ENCODE results near the gene ABCA7.

ABCA7 gene

DNA sequence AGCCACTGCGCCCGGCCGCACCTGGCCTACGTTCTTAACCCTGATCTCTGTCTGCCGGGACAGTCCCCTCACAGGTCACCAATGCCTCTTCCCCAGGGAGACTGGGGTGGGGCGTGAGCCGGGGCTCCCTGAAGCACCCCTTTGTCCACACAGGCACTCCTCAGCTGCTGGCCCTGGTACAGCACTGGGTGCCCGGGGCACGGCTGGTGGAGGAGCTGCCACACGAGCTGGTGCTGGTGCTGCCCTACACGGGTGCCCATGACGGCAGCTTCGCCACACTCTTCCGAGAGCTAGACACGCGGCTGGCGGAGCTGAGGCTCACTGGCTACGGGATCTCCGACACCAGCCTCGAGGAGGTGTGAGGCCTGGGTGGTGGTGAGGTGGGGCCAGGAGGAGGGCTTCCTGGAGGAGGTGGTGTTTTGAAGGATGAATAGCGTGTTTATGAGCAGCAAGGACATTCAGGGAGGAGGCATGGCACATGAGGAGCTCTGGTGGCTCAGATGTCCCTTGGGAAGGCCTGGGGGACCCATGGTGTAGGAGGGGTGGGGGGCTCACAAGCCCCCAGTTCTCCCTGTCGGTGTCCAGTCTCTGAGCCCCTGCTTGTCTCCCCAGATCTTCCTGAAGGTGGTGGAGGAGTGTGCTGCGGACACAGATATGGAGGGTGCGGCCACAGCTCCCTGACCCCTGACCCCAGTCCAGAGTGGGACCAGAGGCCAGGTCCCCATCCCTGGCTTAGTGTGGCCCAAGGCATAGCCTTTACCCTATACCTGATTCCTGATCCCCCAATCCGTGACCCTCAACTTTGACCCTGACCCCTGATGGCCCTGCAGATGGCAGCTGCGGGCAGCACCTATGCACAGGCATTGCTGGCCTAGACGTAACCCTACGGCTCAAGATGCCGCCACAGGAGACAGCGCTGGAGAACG lies 13.5 kb downstream of the ABCA7 start:
- in situ Hi-C loops (cut with MboI; ENCODE audit: low sequenced_read_pairs) = no loop called here

DNA sequence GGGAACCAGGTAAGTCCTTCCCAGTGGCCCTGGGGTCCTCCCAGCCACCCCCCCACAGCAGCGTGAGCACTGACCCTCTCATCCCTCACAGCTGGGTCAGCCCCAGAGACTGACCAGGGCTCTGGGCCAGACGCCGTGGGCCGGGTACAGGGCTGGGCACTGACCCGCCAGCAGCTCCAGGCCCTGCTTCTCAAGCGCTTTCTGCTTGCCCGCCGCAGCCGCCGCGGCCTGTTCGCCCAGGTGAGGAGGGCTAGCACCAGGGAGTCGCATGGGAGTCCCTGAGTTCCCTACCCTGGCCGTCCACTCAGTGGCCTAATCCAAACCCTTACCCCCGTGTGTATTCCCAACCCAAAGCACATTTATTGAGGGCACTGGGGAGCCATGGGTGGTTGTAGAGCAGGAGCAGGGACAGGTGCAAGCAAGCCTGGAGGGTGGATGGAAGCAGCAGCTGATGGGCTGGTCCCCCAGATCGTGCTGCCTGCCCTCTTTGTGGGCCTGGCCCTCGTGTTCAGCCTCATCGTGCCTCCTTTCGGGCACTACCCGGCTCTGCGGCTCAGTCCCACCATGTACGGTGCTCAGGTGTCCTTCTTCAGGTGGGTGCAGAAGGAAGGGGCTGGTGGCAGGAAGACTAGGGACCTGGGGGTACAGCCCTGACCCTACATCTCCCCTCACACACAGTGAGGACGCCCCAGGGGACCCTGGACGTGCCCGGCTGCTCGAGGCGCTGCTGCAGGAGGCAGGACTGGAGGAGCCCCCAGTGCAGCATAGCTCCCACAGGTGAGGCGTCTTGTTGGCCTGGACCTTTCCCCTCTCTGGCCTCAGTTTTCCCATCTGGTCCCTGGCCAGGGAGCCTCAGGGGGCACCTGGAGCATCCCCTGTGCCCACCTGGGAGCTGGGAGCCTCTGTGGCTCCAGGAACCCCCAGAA lies 14.5 kb downstream of the ABCA7 start:
- in situ Hi-C loops (cut with MboI; ENCODE audit: low sequenced_read_pairs) = no loop called here

DNA sequence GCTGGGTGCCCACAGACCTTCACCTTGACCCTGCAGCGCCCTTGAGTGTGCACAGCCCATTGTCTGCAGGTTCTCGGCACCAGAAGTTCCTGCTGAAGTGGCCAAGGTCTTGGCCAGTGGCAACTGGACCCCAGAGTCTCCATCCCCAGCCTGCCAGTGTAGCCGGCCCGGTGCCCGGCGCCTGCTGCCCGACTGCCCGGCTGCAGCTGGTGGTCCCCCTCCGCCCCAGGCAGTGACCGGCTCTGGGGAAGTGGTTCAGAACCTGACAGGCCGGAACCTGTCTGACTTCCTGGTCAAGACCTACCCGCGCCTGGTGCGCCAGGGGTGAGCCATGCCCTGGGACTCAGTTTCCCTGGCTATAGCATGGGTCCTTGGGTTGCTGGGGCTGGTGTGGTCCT lies 15.1 kb downstream of the ABCA7 start:
- in situ Hi-C loops (cut with MboI; ENCODE audit: low sequenced_read_pairs) = no loop called here

DNA sequence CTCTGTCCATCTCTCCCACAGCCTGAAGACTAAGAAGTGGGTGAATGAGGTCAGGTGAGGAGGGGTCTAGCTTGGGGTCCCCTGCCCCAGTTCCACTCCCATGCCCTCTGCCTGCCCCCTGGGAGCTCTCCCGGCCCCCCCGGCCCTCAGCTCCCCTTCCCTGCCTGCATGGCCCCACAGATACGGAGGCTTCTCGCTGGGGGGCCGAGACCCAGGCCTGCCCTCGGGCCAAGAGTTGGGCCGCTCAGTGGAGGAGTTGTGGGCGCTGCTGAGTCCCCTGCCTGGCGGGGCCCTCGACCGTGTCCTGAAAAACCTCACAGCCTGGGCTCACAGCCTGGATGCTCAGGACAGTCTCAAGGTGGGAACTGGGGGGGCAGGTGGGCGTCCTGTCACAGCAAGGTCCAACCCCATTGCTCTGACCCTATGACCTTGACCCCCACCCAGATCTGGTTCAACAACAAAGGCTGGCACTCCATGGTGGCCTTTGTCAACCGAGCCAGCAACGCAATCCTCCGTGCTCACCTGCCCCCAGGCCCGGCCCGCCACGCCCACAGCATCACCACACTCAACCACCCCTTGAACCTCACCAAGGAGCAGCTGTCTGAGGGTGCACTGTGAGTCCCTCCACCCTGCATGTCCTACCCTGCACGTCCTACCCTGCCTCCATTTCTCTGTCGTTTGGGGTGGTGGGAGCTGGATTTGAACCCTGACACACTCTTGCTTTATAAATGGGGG lies 16.1 kb downstream of the ABCA7 start:
- in situ Hi-C loops (cut with MboI; ENCODE audit: low sequenced_read_pairs) = no loop called here

DNA sequence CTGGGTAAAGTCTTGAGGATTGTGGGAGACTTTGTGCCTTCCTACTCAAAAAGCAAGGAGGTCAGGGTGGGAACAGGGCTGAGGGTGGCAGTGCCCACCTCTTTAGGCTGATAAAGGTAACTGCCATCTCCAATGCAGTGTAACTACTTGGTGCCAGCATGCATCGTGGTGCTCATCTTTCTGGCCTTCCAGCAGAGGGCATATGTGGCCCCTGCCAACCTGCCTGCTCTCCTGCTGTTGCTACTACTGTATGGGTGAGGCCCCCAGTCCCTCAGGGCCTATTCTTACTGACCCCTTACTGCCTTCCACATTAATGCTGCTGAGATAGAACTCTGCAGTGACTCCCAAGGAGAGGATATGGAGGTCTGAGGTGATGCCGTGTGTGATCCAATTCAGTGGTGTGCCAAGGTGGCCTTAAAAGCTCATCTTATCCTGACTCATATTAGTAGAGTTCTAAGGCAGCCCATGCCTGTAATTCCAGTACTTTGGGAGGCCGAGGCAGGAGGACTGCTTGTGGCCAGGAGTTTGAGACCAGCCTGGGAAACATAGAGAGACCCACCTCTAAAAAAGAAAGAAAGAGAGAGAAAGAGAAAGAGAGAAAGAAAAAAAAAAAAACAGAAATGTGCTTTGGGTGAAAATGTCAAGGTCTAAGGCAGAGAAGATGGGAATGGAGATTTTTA lies 17.4 kb downstream of the ABCA7 start:
- in situ Hi-C loops (cut with MboI; ENCODE audit: low sequenced_read_pairs) = no loop called here

DNA sequence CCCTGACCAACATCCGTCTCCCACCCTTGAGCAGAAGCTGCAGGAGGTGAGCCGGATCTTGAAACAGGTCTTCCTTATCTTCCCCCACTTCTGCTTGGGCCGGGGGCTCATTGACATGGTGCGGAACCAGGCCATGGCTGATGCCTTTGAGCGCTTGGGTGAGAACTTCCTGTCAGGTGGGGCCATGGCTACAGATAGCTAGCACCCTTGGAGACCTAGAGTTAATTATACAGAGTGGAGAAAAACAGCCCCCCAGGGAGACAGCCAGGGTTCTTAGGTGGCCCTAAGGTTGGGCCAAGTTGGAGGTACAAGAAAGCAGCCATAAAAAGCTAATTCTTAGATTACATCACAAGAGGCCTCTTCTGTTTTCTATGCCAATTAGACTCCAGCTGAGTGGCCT lies 18.2 kb downstream of the ABCA7 start:
- in situ Hi-C loops (cut with MboI; ENCODE audit: low sequenced_read_pairs) = no loop called here

DNA sequence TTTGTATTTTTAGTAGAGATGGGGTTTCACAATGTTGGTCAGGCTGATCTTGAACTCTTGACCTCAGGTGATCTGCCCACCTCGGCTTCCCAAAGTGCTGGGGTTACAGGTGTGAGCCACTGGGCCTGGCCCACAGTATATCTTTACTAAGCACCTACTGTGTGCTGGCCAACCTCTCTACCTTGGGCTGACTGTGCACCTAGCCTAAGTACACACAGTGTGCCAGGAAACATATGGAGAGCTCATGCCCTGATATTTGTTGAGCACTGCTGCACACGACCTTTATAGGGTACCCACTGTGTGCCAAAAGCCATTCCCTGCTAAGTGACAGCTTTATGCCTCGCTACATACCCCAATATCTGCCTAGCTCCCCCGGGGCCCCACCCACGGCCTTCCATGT lies 20.8 kb downstream of the ABCA7 start:
- in situ Hi-C loops (cut with MboI; ENCODE audit: low sequenced_read_pairs) = no loop called here

DNA sequence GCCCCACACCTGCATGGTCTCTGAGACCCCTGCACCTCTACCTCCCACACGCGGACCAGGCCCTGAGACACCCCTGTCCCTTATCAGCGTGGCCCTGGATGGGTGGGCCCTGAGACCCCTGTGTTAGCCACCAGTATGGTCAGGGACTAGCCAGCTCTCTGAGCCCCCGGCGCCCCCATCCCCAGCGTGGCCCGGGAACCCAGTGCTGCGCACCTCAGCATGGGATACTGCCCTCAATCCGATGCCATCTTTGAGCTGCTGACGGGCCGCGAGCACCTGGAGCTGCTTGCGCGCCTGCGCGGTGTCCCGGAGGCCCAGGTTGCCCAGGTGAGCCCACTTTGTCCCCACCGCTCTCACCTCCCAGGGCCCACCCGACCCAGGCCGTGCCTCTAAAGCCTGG lies 22.1 kb downstream of the ABCA7 start:
- in situ Hi-C loops (cut with MboI; ENCODE audit: low sequenced_read_pairs) = no loop called here

DNA sequence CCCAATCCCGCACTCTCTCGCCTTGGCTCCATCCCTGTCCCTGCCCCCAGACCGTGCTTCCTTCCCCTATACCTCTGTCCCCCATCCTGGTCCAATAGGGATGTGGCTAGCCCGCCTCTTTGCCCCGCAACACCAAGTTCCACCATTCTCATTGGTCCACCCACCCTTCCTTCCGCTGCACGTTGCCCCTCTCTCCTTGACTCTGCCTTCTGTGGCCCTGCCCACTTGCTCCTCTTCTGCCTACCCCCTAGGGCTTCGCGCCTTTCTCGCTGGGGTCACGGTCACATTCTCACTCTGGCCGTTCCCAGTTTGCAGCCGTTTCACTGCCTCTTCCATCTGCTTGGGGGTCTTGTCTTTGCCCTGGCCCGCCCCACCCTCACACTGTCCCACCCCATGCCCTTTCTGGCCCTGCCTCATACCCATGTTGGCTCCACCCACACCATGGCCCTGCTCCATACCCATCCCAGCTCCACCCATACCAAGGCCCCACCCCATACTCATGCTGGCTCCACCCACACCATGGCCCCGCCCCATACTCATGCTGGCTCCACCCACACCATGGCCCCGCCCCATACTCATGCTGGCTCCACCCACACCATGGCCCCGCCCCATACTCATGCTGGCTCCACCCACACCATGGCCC lies 22.6 kb downstream of the ABCA7 start:
- in situ Hi-C loops (cut with MboI; ENCODE audit: low sequenced_read_pairs) = no loop called here

DNA sequence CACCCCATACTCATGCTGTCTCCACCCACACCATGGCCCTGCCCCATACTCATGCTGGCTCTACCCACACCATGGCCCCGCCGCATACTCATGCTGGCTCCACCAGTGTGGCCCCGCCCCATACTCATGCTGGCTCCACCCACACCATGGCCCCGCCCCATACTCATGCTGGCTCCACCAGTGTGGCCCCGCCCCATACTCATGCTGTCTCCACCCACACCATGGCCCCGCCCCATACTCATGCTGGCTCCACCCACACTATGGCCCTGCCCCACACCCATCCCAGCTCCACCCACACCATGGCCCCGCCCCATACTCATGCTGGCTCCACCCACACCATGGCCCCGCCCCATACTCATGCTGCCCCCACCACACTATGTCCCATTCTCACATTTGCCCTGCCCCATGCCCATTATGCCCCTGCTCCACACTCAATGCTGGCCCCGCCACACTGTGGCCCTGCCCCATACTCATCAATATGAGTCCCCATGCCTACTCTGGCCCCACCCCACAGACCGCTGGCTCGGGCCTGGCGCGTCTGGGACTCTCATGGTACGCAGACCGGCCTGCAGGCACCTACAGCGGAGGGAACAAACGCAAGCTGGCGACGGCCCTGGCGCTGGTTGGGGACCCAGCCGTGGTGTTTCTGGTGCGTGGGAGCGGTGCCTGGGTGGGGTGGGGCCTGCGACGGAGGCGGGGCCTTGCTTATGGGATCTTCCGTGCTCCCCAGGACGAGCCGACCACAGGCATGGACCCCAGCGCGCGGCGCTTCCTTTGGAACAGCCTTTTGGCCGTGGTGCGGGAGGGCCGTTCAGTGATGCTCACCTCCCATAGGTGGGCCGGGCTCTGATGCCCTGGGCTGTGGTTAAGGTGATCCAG lies 23.4 kb downstream of the ABCA7 start:
- in situ Hi-C loops (cut with MboI; ENCODE audit: low sequenced_read_pairs) = no loop called here

DNA sequence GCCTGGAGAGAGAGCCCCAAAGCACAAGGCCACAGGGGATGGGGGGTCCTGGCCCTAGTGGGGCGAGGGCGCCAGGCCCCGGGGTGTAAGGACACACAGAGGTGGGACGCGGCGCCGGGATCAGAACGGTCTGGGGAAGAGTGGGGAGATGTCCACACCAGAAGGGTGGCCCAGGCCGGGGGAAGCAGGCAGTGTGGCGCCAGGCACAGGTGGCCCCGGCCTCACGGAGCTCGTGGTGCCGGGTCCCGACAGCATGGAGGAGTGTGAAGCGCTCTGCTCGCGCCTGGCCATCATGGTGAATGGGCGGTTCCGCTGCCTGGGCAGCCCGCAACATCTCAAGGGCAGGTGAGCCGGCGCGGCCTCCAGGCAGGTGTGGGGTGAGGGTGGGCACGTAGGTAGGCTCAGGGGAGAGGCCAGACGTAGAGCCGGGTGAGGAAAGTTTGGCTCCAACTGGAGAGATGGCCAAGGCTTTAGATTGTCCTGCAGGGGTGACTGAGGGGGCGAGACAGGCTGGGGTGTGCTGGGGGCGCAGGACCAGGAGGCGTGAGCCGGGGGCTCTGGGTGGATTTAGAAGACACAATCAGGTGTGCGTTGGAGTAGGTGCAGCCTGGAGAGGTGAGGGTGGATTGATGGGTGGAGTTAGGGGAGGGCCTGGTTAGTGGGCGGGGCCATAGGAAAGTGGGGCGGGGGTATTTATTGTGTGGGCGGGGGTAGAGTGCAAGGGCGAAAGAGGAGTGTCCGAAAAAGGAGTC lies 24.2 kb downstream of the ABCA7 start:
- in situ Hi-C loops (cut with MboI; ENCODE audit: low sequenced_read_pairs) = no loop called here

DNA sequence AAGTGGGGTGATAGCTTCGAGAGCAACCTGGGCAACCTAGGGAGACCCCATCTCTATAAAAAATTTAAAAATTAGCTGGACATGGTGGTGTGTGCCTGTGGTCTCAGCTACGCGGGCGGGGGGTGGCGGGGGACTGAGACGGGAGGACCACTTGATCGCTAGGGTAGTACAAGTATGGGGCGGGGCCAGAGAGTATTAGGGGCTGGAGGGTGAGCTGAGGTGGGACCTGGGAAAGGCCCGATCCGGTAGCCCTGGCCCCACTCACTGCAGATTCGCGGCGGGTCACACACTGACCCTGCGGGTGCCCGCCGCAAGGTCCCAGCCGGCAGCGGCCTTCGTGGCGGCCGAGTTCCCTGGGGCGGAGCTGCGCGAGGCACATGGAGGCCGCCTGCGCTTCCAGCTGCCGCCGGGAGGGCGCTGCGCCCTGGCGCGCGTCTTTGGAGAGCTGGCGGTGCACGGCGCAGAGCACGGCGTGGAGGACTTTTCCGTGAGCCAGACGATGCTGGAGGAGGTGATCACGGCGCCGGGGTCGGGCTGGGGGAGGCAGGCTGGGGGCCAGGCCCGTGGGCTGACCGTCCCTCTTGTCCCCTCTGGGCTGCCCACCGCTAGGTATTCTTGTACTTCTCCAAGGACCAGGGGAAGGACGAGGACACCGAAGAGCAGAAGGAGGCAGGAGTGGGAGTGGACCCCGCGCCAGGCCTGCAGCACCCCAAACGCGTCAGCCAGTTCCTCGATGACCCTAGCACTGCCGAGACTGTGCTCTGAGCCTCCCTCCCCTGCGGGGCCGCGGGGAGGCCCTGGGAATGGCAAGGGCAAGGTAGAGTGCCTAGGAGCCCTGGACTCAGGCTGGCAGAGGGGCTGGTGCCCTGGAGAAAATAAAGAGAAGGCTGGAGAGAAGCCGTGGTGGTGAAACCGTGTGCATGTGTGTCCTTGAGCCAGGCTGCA lies 25.0 kb downstream of the ABCA7 start:
- in situ Hi-C loops (cut with MboI; ENCODE audit: low sequenced_read_pairs) = no loop called here

DNA sequence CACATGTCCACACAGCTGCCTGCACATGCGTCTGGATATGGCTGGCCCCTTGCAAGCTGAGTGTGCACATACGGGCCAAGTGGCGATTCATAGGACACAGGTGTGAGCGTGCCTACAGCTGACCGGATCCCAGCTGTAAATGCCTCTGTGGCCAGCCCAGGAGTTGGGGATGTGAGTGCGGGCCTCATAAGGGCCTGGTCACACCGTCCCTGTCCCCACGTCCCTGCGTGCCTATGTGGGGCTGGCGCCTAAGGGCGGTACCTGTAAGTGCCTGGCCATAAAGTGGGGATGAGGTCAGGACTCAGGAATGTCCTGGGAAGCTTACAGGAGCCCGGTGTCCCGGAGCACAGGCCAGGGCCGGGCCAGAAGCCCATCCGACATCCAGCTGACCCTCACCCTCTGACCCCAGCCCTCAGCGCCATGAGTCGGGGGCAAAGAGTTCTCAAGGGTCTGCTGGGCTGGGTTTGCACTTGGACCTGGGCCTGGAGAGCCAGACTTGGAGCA lies 25.8 kb downstream of the ABCA7 start:
- in situ Hi-C loops (cut with MboI; ENCODE audit: low sequenced_read_pairs) = no loop called here

DNA sequence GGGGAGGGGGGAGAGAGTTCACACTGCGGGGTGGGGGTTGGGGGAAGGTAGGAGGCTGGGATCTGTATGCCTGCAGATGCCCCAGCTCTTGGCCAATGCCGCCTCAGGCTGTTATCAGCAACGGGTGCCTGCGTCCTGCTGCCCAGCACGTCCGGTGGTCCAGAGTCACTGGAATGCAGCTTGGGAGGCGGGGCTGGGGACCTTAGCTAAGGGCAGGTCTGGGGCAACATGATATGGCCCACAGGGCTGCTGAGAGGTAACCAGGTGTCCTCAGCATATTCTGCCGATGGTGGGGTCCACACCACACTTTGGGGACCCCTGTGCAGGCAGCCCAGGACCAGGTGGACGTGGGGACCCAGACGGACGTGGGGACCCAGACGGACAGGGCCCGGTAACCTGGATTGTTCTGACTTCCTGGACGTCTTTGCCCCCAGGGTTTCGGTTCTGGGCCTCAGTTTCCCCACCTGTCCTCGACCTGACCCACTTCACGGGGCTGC lies 26.4 kb downstream of the ABCA7 start:
- in situ Hi-C loops (cut with MboI; ENCODE audit: low sequenced_read_pairs) = no loop called here

DNA sequence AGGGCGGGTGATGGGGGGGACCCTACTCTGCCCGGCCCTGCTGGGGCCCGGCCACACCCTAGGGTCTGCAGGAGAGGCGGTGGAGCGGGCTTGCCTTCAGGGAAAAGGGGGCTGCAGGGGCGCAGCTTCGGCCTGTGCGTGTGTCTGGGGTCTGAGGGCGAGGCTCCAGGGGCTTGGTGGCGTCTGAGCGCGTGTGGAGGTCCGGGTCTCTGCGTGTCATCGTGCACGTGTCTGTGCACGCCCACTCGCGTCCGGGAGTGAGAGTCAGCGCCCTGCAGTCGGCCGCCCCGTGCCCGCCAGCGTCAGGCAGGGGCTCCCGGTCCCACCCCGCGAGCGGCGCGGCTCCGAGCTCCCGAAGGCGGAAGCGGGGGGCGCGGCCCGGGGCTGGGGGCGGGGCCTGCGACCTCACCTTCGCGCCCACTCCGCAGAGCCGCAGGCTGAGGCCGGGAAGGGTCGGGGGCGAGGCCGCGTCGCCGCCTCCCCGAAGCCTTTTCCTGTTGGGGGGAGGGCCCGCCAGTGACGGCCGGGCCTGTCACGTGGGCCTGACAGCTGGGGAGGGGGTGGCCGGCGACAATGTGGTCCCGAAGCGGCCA lies 26.9 kb downstream of the ABCA7 start, which contains the start of gene ARHGAP45:
Gene ARHGAP45 (plus strand): TSS at position 420 of the 593 bp plus-strand sequence. CDS start 239 bp downstream, outside the sequence.
- in situ Hi-C loops (cut with MboI; ENCODE audit: low sequenced_read_pairs) = no loop called here

DNA sequence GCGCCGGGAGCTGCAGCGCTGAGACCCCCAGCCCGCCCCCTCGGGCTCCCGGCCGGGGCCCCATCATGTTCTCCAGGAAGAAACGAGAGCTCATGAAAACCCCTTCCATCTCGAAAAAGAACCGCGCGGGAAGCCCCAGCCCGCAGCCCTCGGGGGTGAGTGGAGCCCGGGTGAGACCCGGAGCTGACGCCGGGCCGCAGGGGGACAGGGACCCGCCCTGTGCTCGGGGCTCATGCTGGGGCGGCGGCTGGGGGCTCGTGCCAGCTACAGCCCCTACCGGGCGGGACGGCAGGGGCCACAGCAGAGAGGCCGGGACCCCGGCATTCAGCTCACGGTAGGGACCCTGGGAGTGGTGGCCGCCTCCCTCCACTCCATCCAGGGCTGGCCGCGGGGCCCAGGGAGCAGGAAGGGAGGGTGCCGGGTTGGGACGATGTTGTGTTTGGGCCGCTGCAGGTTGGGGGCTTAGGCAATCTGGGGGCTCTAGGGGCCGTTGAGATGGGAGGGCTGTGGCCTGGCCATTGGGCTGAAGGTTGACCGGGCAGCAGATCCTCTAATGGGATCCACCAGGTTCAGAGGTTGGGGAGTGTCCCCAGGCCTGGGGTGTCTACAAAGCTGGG lies 27.5 kb downstream of the ABCA7 start:
- in situ Hi-C loops (cut with MboI; ENCODE audit: low sequenced_read_pairs) = no loop called here
